SH-SY5Y (cell line): ENCODE results near the gene SGSM1.

Source experiments
- GATA2 ChIP-seq: IDR thresholded peaks from 2 replicates; pipeline ENCODE4 v1.6.1; 2011; ENCODE audit warnings: mild to moderate bottlenecking, low read depth, low read length
- GATA3 ChIP-seq: IDR thresholded peaks from 2 replicates; pipeline ENCODE4 v1.6.1; 2011; ENCODE audit warnings: low read depth, mild to moderate bottlenecking, low read length, moderate library complexity

DNA sequence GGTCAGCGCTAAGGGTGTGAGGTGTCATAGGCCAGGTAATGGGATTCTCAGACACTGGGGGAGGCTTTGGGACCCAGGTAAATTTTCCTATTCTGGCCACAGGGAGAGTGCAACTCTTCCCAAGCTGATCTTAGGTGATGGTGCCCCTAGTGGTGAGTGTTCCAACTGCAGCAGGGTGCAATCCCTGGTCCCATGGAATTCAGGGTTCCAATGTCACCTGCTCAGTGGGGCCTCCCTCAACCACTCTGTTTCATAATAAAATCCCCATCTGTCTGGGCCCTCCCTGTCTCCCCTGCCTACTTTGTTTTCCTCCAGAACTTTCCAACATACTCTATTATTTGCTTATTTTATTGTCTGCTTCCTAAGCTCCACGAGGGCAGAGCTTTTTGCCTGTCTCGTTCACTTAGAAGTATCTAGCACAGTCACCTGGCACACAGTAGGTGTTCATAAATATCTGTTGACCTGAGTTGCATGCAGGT is 2.9 kb upstream of the SGSM1 start:
- no peak for TF ChIP-seq GATA2
- TF ChIP-seq GATA3 = no peak
